Stimulated activated CD8-positive, alpha-beta memory T cell treated with anti-CD3 and anti-CD28 coated beads, Interleukin-12 subunit alpha, Interleukin-12 subunit beta, amount 100 ng/mL, for 4 hours (primary cell): ENCODE measurements around the gene SLC5A10.

ENCODE experiments used
- DNase-seq: peaks from one replicate; pipeline ENCODE4 v3.0.0-alpha.2; 2020; ENCODE audit warnings: low read depth

Gene SLC5A10

DNA sequence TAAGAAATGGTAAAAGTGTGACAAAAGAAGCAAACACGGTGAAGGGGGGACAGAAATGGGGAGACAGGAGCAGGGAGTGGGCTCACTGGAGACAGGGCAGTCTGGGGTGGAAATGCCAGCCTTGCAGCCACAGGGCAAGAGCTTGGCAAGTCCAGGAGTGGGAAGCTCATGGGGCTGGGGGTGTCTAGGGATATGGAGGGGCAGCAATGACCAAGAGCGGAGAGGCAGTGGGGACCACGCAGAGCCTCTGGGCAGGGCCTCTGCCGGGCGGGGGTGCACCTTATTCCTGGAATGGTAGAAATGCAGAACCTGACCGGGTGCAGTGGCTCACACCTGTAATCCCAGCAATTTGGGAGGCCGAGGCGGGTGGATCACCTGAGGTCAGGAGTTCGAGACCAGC lies 12.6 kb downstream of the SLC5A10 start:
- no peak for DNase-seq

DNA sequence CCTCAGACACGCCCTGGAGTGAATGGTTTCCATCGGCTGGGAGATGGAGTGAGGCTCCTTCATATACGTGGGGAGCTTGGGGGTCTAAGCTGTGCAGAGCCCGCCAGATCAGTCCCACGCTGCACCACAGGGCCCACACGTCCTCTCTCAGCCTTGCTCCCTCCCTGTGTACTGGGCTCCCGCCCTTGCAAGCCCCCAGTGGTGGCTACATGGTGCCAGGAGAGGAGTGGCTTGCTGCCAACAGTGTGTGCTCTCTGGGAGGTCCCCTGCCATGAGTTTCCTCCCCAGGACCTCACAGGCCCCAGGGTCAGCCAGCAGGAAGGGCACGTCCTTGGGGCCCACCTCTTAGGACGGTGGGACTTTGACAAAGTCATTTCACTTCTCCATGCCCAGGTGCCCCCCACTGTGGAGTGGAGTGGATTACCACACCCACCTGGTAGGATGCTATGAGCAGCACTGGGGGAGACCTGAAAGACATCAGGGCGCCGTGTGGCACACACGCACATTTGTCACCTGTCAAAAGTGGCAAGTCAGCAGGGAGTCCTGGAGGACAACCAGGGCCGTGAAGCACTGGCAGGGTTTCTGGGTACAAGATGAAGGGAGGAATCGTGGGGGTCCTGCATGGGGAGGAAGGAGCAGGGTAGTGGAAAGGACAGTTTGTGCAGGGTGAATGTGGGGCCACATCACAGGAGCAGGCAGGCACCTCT lies 13.7 kb downstream of the SLC5A10 start:
- no peak for DNase-seq

DNA sequence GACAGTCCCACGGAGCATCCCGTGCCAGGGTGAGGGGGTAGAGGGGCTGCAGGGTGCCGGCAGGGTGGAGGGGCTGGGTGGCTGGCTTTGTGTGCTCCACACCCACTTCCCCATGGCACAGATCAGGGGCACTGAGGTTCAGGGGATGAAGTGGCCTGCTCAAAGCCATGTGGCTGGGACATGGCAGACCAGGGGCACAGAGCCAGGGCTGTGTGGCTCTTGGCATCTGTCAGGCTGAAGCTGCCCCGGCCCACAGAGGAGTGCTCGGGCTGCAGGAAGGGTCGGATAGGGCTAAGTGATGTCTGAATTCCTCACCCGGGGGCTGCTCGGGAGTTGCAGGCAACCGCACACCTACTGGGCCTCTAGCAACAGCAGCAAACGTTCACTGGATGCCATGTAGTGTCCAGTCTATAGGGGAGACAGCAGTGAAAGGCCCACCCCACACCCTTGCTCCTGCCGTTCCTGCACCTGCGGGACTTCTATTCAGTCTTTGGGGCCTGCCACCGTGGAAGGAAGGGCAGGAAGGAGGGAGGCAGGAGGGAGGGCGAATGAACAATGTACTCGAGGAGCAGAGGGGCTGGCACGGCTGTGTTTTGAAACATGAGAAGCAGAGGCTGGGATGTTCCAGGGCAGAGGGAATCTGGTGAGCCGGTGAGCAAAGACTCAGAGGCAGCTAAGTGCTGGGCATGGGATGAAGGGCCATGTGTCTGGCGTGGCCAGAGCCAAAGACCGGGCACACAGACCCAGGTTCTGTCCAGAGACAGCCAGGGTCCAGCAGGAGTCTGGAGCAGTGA lies 15.1 kb downstream of the SLC5A10 start:
- no peak for DNase-seq

DNA sequence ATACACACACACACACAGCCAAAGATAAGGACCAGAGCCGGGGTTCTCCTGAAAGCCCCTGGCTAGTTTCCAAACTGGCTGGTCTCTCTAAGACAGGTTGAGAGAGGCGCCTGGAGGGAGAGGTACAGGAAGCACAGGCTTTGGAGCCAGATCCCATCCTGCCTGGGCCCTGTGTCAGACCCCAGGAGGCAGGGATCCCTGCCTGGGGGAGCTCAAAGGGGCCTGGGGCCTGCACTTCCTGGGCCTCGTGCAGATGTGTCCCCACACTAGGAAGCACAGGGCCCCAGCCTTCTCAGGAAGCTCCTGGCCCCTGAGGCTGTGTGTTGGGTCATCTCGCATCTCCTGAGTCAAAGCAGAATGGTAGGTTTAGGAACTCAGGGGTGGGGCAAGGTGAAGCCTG lies 16.0 kb downstream of the SLC5A10 start:
- DNase-seq = no peak

DNA sequence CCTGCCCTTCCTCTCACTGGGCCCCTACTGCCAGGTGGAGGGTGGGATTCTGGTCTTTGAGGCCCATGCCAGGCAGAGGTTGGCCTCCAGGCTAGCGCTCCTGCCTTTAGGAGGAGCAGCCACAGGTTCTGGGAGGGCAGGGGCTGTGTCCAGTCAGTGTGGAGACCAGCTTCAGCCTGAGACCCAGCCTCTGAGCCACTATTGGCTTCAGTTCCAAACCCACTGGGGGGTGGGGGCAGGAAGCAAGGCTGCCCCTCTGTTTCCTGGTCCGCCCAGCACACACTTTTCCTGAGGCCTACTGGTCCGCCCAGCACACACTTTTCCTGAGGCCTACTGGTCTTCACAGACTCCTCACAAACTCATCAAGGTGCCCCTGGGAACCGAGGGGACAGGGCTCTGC lies 16.4 kb downstream of the SLC5A10 start:
- DNase-seq = no peak

DNA sequence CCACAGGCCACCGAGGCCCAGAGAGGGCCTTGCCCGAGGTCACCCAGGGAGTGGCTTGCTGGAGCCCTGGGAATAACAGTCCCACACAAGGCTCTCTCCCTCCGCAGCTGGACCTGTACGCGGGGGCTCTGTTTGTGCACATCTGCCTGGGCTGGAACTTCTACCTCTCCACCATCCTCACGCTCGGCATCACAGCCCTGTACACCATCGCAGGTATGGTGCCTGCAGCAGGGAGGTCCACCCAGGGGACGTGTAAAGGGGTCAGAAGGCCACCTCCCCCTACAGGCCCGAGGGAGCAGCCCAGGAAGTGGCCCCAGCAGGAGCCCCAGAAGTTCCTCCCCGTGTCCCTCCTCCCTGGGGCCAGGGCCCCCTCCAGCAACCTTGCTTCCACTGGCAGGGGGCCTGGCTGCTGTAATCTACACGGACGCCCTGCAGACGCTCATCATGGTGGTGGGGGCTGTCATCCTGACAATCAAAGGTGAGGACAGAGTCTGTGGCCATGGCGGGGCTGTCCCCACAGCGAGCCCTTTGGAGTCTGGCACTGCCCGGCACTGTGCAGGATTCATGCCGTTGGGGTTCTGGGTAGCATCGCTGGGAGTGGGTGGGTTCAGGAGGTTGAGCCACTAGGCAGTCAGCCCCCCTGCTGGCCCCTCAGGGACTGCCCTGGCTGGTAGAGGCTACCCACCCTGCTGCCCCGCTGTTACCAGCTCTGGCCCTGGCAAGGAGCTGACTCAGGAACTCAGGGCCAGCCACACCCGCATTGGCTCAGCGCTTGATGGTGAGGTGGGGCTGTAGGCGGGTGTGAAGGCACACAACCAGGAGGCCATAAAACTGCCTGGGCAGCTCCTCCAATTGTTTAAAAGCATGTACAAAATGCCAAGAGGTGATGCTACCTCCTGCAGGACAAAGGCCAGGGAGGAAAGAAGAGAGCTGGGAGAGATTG lies 17.3 kb downstream of the SLC5A10 start:
- no peak for DNase-seq

DNA sequence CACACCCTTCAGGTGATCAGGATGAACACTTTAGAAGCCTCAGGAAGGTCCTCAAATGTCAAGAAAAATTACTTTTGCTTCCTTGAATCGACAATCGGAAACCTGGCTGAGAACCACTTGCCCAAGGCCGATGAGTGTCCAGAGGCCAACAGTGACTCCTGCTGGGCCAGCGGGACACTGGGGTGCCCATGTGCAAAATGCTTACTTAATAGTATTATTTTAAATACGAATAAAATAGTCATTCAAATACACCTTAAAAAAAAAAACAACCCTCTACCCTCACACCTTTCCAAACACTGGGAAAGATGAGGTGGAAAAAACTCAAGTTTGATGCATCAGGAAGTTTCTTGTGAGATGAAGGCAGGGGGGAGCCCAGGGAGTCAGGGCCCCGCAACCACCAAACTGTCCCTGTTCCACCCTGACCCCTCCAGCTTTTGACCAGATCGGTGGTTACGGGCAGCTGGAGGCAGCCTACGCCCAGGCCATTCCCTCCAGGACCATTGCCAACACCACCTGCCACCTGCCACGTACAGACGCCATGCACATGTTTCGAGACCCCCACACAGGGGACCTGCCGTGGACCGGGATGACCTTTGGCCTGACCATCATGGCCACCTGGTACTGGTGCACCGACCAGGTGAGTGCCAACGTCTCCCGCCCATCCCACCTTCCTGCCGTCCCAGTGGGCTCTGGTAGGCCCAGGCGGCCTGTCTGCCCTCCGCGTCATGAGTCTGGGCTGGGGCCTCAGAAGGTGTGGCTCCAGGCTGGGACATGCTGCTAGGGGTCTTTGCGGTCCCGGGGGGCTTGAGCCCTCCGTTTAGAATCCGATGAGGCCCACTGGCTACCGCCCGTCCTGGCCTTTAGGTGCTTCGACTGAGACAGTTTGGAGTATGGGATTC lies 18.9 kb downstream of the SLC5A10 start:
- DNase-seq = no peak

DNA sequence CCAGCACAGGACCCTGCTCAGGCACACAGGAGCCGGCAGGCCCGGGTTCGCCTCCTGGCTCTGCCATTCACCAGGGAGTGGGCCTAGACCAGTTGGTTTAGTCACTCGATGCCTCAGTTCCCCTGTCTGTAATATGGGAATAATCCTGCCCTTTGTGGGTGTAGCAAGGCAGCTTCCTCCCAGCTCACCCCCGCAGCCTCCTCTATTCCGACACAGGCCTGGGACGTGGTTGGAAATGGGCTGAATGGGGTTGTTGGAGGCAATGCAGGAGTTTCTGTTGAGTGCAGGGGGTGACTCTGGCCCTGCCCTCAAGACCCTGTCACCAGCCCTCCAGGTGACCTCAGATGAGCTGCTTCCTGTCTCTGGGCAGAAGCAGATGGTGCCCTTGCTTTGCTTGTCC lies 19.8 kb downstream of the SLC5A10 start:
- DNase-seq = no peak

DNA sequence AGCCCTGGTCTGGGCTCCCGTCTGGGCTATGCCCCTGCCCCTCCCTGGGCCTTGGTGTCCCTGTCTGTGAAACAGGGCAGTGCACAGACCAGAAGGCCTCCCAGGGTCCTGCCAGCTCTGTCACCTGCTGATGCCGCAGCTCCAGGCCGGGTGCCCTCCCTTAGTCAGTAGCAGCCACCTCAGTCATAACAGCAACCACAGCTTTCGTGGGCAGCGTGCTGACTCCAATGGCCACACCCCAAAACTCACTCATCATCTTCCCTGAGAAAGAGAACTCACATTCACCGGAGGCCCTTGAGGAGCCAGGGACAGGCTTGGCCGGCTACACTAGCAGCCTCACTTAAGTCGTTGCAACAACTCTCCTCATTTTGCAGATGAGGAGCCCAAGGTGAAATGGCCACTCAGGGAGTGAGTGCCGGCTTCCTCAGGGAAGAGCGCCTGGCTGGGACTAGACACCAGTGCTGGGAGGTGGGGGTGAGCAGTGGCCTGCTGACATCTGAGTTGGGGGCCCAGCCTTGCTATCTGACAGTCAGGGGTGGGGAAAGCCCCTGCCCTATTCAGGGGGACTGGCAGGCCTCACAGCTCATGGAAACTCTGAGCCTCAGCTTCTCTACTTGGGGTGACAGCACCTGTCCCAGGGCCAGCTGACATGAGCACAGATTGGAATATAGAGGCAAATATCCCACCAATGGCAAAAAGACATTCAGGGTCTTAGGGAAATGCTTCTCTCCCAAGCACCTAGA lies 22.6 kb downstream of the SLC5A10 start:
- no peak for DNase-seq

DNA sequence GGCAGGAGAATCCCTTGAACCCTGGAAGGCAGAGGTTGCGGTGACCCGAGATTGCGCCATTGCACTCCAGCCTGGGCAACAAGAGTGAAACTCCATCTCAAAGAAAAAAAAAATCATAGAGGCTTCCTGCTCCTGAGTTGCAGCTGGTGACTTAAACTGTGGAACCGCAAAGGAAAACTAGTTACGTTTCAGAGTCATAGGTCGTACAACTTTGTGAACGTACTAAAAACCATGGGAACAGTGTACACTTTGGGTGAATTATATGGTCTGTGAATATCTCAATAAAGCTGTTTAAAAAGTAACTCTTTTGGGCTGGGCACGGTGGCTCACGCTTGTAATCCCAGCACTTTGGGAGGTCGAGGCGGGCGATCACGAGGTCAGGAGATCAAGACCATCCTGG lies 23.6 kb downstream of the SLC5A10 start:
- no peak for DNase-seq

DNA sequence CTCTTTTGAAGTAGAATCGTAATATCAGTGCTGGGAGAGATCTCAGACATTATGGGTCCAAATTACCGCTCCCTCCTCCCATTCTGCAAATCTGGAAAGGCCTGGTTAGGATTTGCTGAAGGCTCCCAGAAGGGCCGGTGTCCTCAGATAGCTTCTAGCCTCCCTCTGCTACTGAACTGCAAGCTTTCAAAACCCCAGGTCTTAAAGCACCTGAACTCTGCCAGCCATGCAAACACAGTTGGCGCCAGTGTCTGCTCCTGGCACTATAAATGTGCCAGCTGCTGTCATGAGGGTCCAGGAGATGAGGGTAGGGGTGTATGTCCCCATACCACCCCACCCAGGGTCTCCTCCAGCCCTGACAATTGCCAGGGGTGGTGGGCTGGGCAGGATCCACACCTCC lies 24.2 kb downstream of the SLC5A10 start:
- no peak for DNase-seq

DNA sequence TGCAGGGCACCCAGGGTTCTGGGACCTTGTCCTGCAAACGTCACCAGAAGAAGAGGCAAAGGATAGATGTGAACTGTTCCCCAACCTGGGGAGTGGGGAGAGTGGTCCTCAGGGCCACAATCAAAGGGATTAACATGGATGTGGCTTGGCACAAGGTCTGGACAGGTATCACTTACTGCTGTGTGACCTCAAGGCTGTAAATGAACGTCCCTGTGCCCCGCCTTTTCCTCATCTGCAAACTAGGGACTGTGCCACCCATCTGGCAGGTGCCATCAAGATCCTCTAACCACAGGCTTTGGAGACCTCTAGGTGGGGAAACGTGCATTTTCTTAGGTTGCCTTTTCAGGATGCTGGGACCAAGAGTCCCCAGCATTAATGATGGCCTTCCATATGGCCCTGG lies 25.1 kb downstream of the SLC5A10 start:
- DNase-seq = no peak

DNA sequence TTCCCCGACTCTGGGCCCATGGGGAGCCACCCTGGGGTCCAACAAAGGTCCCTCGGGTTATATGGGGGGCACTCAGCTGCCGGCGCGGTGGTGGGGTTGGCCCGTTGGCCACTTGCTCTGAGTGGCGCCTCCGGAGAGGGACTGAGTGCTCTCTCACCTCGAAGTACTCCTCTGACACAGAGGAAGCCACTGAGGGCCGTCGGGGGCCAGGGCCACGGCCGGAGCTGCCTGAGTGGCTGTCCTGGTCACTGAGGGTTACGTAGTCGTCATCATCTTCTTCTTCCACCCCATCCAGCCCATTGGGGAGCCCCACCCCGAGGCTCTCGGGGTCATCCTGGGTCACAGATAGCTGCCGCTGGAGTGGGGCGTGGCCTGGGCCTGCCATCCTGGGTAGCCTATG lies 25.7 kb downstream of the SLC5A10 start:
- DNase-seq = no peak

DNA sequence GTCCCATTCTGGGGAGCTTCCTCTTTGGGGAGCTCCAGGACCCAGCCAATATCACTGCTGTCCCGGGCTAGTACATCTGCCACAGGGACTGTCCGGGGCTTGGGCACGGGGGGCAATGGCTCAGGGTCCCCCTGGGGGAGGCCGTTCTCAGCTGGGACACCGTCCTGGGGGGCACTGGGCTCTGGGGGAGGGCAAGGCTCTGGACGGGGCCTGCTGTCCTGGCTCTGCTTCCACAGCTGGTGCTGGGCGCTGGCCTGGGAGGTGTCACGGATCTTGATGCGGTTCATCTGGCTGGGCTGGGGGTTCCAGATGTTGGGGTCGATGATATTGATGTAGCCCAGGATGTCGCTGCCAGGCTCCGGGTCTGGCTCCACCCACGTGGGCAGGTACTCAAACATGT lies 26.1 kb downstream of the SLC5A10 start:
- DNase-seq = no peak

DNA sequence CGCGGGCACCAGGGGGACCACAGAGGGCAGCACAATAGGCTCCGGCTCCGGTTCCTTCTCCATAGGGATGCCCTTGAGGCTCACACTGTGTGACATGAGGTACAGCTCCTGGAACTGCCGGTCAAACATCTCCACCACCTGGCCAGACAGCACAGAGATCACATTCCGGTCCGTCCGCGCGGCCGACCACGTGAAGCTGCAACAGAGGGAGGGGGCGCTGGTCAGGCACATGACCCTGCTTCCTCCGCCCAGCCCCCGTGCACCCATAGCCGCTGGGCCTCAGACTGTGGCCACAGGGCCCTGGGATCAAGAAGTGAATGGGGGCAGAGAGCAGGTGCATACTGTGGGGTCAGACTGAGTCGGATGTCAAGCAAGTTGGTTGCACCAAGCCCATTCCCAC lies 26.7 kb downstream of the SLC5A10 start:
- no peak for DNase-seq

DNA sequence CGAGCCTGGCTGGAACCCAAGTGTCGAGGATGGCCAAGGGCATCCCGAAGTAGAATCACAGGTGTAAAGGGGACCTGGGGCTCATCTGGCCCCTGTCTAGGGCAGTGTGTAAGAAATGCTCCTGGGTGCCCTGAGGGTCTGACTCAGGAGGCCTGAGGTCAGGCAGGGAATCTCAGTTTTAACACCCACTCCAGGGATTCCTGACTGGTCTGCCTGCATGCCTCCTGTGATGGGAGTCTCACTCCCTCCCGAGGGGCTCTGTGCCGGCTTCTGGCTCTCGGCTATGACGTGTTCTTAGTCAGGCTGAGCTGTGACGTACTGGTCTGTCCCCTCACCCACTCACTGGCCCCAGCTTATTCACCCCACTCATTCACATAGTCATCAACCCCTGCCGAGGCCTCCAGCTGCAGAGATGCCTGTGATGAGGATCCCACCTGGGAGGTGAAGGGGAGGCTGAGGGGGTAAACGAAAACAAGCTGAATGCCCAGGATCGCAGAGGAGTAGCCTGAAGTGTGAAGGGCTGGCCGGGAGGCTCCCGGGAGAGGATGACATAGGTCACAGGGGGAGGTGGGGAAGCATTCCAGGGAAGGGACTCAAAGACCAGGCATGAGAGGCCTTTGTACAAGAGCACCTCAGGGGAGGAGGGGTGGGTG lies 28.8 kb downstream of the SLC5A10 start:
- no peak for DNase-seq

DNA sequence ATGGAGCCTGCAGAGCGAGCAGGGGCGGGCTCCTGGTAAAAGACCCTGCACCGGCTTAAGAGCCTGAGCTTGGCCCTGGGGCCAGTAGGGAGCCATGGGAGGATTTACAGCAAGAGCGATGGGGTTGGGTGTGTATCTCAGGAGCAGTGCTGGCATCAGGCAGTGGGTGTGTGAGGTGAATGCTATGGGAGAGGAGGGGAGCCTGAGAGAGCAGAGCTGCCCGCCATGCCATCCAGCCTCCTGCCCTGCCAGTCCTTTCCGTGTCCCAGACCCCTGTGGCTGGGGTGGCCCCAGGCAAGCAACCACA lies 29.3 kb downstream of the SLC5A10 start:
- DNase-seq = no peak

DNA sequence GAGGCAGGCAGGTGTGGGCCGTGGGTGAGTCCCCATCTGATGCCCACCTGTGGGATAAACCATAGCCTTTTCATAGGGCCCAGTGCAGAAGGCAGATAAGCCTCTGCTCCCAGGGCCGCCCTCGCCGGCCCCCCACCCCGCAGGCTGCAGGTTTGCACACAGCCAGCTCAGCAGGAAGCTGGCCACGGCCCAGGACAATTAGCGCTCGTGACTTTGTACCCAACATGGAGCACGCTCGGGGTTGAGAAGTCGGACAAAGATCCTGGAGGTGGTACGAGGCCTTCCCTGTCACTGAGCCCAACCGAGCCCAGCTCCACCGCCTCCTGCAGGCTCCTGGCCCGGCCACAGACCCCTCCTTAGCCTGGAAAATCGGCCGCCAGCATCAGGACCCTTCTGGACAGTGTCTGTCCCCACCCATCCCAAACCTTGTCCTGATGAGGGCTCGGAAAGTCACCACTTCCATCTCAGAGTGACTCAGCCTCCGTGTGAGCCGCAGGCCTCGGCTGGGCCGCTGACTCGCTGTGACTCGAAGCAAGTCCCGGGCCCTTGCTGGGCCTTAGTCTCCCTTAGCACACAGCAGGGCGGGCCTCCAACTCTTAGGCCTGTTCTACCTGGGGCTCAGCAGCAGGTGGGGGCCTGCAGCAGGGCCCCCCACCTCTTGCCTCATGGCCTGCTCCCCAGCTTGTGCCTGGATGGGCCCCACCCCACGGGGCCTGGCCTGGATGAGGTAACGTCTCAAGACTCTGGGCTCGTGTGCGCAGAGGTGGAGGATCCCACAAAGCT lies 29.9 kb downstream of the SLC5A10 start:
- no peak for DNase-seq

DNA sequence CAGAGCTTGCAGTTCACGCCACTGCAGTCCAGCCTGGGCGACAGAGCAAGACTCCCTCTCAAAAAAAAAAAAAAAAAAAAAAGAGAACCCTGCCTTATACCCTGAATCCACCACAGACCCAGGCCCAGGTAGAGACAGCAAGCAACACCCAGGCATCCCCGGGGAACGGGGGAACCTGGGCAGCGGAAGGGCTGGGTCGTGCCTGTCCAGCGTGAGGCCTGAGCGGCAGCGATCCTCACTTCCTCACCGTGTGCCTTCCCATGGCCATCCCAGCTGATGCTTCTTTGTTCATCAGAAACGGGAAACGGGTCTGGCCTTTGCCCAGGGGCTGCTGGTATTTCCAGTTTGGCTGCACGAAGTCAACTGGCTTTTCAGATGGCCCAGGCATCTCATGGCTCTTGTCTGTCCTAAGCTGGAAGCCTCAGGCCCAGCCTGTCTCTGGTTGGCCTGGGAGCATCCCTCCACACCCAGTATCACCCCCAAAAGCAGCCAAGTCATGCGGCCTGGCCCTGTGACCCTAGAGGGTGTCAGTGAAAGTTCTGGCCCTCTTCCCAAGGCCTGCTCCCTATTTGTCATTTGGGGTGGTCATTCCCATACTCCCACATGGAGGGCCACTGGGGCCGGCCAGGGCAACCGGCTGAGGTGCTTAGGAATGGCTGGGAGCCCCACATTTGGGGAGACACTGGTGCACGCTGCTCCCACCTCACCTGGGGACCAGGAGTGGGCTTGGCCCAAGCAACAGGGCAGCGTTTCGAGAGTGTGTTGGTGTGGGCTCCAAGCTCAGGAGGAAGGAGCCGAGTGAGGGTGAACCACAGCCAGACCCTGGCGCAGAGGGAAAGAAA lies 32.5 kb downstream of the SLC5A10 start:
- DNase-seq = no peak
